ENCODE results near the gene TADA2B. TPM values are rescaled to one million over a fixed set of nuclear protein-coding genes. Genes with fewer than 3 reads are reported as not detected.
A peak's percentile ranks its signal among the peaks of the same experiment; 100 is the strongest.

TADA2B gene
- total and polyA plus RNA-seq, 7 experiments from 2014 or later, result 4.0 to 49.0 (median 30.5) TPM

DNA sequence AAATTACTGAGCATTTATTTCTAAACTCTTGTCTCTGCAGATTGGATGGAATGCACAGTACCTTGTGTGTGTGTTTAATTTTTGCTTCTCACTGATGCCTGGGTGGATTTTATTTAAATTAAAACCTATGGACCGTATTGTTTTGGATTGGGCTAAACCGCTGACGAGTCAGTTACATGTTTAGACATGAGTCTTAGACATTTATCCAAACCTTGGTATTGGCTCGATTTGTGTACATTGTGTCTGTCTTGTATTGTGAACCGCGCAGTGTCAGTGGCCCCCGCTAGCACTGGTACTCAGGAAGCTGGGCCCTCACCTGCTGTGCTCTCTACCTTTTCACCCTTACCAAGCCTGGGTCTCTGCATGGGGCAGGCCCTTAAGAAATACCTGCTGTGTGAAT is 40.8 kb upstream of the TADA2B start:
- CTCF ChIA-PET, result no interaction called here
- peak overlapping the region in 2 of 9 donors; percentile 44 to 50 for H3K27ac Mint-ChIP-seq

GRCh38 chr4:7003176-7003878 is 39.8 kb upstream of the TADA2B start:
- Mint-ChIP-seq H3K36me3 (peaks cover 15 to 57% (median 38%) of the 10 kb centered on the region in 5 donors), H3K27me3 (no peaks in the 10 kb centered on the region), H3K9me3 (no peaks in the 10 kb centered on the region), H3K4me1 (peaks cover 0 to 35% (median 11%) of the 10 kb centered on the region in 7 donors), H3K27ac (no peak overlapping the region), H3K4me3 (no peak overlapping the region)
- no peak for DNase-seq
- Histone ChIP-seq H3K4me1 (ENCODE audit: control insufficient read depth in 2 of 2, insufficient read depth in 2 of 2, low read length in 2 of 2) (no peaks in the 10 kb centered on the region), H3K36me3 (ENCODE audit: control insufficient read depth in 2 of 3, insufficient read depth in 3 of 3, low read length in 3 of 3) (peaks cover 4 to 94% (median 10%) of the 10 kb centered on the region in 3 experiments), H3K27me3 (ENCODE audit: control insufficient read depth in 2 of 2, insufficient read depth in 2 of 2, low read length in 2 of 2) (no peaks in the 10 kb centered on the region), H3K4me3 (ENCODE audit: low read length) (no peak overlapping the region), H3K27ac (ENCODE audit: low read depth, low read length) (no peak overlapping the region), H3K9me3 (ENCODE audit: control insufficient read depth in 2 of 3, low read length in 3 of 3) (no peaks in the 10 kb centered on the region)
- ATAC-seq, result no peak
- CTCF ChIA-PET, result no interaction called here
- POLR2A ChIA-PET, result interaction anchor here (0.9 kb wide), 1 partner anchor 12 kb away, joined by 3 read pairs; no protein-coding TSS in a partner anchor
- intact Hi-C loops (cut with micrococcal nuclease), result no loop called here

More for the DNA sequence above, 40.8 kb upstream of the TADA2B start:
- no peaks in the 10 kb centered on the region for H3K27me3 Mint-ChIP-seq
- Histone ChIP-seq H3K9me3 (ENCODE audit: control insufficient read depth in 2 of 3, low read length in 3 of 3) (no peaks in the 10 kb centered on the region), H3K4me1 (ENCODE audit: control insufficient read depth in 2 of 2, insufficient read depth in 2 of 2, low read length in 2 of 2) (no peaks in the 10 kb centered on the region), H3K4me3 (ENCODE audit: low read length) (no peak overlapping the region), H3K27me3 (ENCODE audit: control insufficient read depth in 2 of 2, insufficient read depth in 2 of 2, low read length in 2 of 2) (no peaks in the 10 kb centered on the region), H3K27ac (ENCODE audit: low read depth, low read length) (no peak overlapping the region), H3K36me3 (ENCODE audit: control insufficient read depth in 2 of 3, insufficient read depth in 3 of 3, low read length in 3 of 3) (peaks cover 4 to 91% (median 10%) of the 10 kb centered on the region in 3 experiments)
- DNase-seq (no peak), ATAC-seq (no peak)
- no peak overlapping the region for H3K4me3 Mint-ChIP-seq
- peaks cover 0 to 39% (median 10%) of the 10 kb centered on the region in 7 donors for H3K4me1 Mint-ChIP-seq
- intact Hi-C loops (cut with micrococcal nuclease), result no loop called here
- H3K9me3 Mint-ChIP-seq, result no peaks in the 10 kb centered on the region
- H3K36me3 Mint-ChIP-seq, result peaks cover 12 to 57% (median 37%) of the 10 kb centered on the region in 5 donors
- POLR2A ChIA-PET, result no interaction called here

- Histone ChIP-seq H3K4me1 (ENCODE audit: control insufficient read depth in 2 of 2, insufficient read depth in 2 of 2, low read length in 2 of 2) (no peaks in the 10 kb centered on the region), H3K9me3 (ENCODE audit: control insufficient read depth in 2 of 3, low read length in 3 of 3) (no peaks in the 10 kb centered on the region), H3K4me3 (ENCODE audit: low read length) (no peak overlapping the region), H3K27me3 (ENCODE audit: control insufficient read depth in 2 of 2, insufficient read depth in 2 of 2, low read length in 2 of 2) (no peaks in the 10 kb centered on the region), H3K36me3 (ENCODE audit: control insufficient read depth in 2 of 3, insufficient read depth in 3 of 3, low read length in 3 of 3) (peaks cover 4 to 92% (median 13%) of the 10 kb centered on the region in 3 experiments), H3K27ac (ENCODE audit: low read depth, low read length) (no peak overlapping the region)
- Mint-ChIP-seq H3K36me3 (peaks cover 15 to 55% (median 35%) of the 10 kb centered on the region in 5 donors), H3K4me3 (no peak overlapping the region), H3K4me1 (peaks cover 0 to 30% (median 9%) of the 10 kb centered on the region in 7 donors), H3K27ac (peak overlapping the region in 2 of 9 donors; percentile 14 to 29), H3K9me3 (no peaks in the 10 kb centered on the region), H3K27me3 (no peaks in the 10 kb centered on the region)
- ATAC-seq (no peak), DNase-seq (no peak)
- intact Hi-C loops (cut with micrococcal nuclease), result no loop called here
- ChIA-PET CTCF (interaction anchor here (0.6 kb wide), 1 partner anchor 1188 kb away, joined by 3 read pairs; no protein-coding TSS in a partner anchor), POLR2A (interaction anchor here (0.9 kb wide), 1 partner anchor 11 kb away, joined by 3 read pairs; no protein-coding TSS in a partner anchor)
Observed at GRCh38 chr4:7003879-7004240, 39.3 kb upstream of the TADA2B start.

DNA sequence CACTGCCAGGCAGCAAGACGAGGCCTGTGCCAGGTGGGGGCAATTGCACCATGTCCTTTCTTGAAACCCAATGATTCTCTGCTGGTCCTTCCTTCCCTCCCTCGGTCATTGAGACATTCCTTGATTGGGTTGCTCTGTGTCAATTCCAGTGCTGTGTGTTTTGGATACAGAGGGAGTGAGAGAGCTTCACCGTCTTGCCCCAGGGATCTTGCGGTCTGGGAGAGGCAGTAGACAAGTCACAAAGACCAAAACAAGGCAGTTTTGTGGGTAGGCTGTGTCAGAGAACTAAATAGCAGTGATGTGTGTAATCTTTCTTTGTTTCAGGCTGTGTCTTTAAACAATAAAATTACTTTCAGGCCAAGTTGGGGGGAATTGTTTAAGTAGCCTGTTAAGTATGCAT is 38.8 kb upstream of the TADA2B start:
- CTCF ChIA-PET, result interaction anchor here (0.6 kb wide), 1 partner anchor 1187 kb away, joined by 3 read pairs; no protein-coding TSS in a partner anchor
- H3K9me3 ChIP-seq (ENCODE audit: control insufficient read depth in 2 of 3, low read length in 3 of 3), result no peaks in the 10 kb centered on the region
- Mint-ChIP-seq H3K9me3 (no peaks in the 10 kb centered on the region), H3K4me3 (no peak overlapping the region), H3K27me3 (no peaks in the 10 kb centered on the region), H3K36me3 (peaks cover 15 to 55% (median 37%) of the 10 kb centered on the region in 5 donors), H3K27ac (peak overlapping the region in 4 of 9 donors; percentile 29 to 51 (median 41)), H3K4me1 (peaks cover 0 to 25% (median 4%) of the 10 kb centered on the region in 7 donors)
- H3K27me3 ChIP-seq (ENCODE audit: control insufficient read depth in 2 of 2, insufficient read depth in 2 of 2, low read length in 2 of 2), result no peaks in the 10 kb centered on the region
- no peak overlapping the region for H3K4me3 ChIP-seq (ENCODE audit: low read length)
- POLR2A ChIA-PET, result no interaction called here
- ATAC-seq (no peak), DNase-seq (no peak)
- no peaks in the 10 kb centered on the region for H3K4me1 ChIP-seq (ENCODE audit: control insufficient read depth in 2 of 2, insufficient read depth in 2 of 2, low read length in 2 of 2)
- peaks cover 7 to 92% (median 14%) of the 10 kb centered on the region in 3 experiments for H3K36me3 ChIP-seq (ENCODE audit: control insufficient read depth in 2 of 3, insufficient read depth in 3 of 3, low read length in 3 of 3)
- H3K27ac ChIP-seq (ENCODE audit: low read depth, low read length), result no peak overlapping the region
- intact Hi-C loops (cut with micrococcal nuclease), result no loop called here

DNA sequence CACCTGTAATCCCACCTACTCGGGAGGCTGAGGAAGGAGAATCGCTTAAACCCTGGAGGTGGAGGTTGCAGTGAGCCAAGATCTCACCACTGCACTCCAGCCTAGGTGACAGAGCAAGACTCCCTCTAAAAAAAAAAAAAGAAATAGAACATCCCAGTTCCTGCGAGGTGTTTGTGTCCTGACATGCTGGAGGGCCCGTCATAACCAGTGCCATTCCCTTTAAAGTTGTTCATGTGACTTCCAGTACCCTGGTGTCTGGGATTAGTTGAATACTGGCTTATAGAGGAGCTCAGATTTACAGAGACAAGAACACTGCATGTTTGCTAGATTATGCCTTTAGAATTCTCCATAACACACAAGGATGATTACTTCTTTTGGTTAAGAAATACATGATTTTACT is 37.6 kb upstream of the TADA2B start:
- H3K4me3 Mint-ChIP-seq, result no peak overlapping the region
- CTCF ChIA-PET, result interaction anchor here (0.5 to 0.7 kb wide), 2 partner anchors 10 to 106 kb away, joined by 3 read pairs; no protein-coding TSS in a partner anchor
- peaks cover 6 to 54% (median 32%) of the 10 kb centered on the region in 5 donors for H3K36me3 Mint-ChIP-seq
- intact Hi-C loops (cut with micrococcal nuclease), result no loop called here
- H3K4me3 ChIP-seq (ENCODE audit: low read length), result no peak overlapping the region
- no peaks in the 10 kb centered on the region for H3K27me3 Mint-ChIP-seq
- no peaks in the 10 kb centered on the region for H3K27me3 ChIP-seq (ENCODE audit: control insufficient read depth in 2 of 2, insufficient read depth in 2 of 2, low read length in 2 of 2)
- H3K9me3 Mint-ChIP-seq, result no peaks in the 10 kb centered on the region
- ATAC-seq (no peak), DNase-seq (no peak)
- H3K27ac ChIP-seq (ENCODE audit: low read depth, low read length), result no peak overlapping the region
- H3K27ac Mint-ChIP-seq, result no peak overlapping the region
- POLR2A ChIA-PET, result interaction anchor here (0.9 kb wide), 1 partner anchor 11 kb away, joined by 3 read pairs; no protein-coding TSS in a partner anchor
- peaks cover 8 to 92% (median 12%) of the 10 kb centered on the region in 3 experiments for H3K36me3 ChIP-seq (ENCODE audit: control insufficient read depth in 2 of 3, insufficient read depth in 3 of 3, low read length in 3 of 3)
- H3K9me3 ChIP-seq (ENCODE audit: control insufficient read depth in 2 of 3, low read length in 3 of 3), result no peaks in the 10 kb centered on the region
- no peaks in the 10 kb centered on the region for H3K4me1 ChIP-seq (ENCODE audit: control insufficient read depth in 2 of 2, insufficient read depth in 2 of 2, low read length in 2 of 2)
- peaks cover 0 to 15% (median 0%) of the 10 kb centered on the region in 7 donors for H3K4me1 Mint-ChIP-seq

- H3K4me1 ChIP-seq (ENCODE audit: control insufficient read depth in 2 of 2, insufficient read depth in 2 of 2, low read length in 2 of 2), result no peaks in the 10 kb centered on the region
- H3K36me3 ChIP-seq (ENCODE audit: control insufficient read depth in 2 of 3, insufficient read depth in 3 of 3, low read length in 3 of 3), result peaks cover 5 to 92% (median 11%) of the 10 kb centered on the region in 3 experiments
- Mint-ChIP-seq H3K9me3 (no peaks in the 10 kb centered on the region), H3K27me3 (no peaks in the 10 kb centered on the region), H3K4me3 (no peak overlapping the region), H3K27ac (peak overlapping the region in 1 of 9 donors; percentile 12), H3K4me1 (peaks cover 0 to 15% (median 0%) of the 10 kb centered on the region in 7 donors), H3K36me3 (peaks cover 3 to 54% (median 27%) of the 10 kb centered on the region in 5 donors)
- ATAC-seq, result no peak
- H3K27ac ChIP-seq (ENCODE audit: low read depth, low read length), result no peak overlapping the region
- ChIA-PET CTCF (no interaction called here), POLR2A (interaction anchor here (0.9 kb wide), 1 partner anchor 12 kb away, joined by 3 read pairs; no protein-coding TSS in a partner anchor)
- no peaks in the 10 kb centered on the region for H3K9me3 ChIP-seq (ENCODE audit: control insufficient read depth in 2 of 3, low read length in 3 of 3)
- DNase-seq, result no peak
- no peaks in the 10 kb centered on the region for H3K27me3 ChIP-seq (ENCODE audit: control insufficient read depth in 2 of 2, insufficient read depth in 2 of 2, low read length in 2 of 2)
- H3K4me3 ChIP-seq (ENCODE audit: low read length), result no peak overlapping the region
- intact Hi-C loops (cut with micrococcal nuclease), result no loop called here
Observed at GRCh38 chr4:7006411-7006810, 36.8 kb upstream of the TADA2B start.

Data from naive thymus-derived CD4-positive, alpha-beta T cell (primary cell).